ENCODE results near the gene UNC5A.

Gene UNC5A

GRCh38 chr5:176847148-176847547, 36.8 kb downstream of the UNC5A start:
- no peak for DNase-seq

DNA sequence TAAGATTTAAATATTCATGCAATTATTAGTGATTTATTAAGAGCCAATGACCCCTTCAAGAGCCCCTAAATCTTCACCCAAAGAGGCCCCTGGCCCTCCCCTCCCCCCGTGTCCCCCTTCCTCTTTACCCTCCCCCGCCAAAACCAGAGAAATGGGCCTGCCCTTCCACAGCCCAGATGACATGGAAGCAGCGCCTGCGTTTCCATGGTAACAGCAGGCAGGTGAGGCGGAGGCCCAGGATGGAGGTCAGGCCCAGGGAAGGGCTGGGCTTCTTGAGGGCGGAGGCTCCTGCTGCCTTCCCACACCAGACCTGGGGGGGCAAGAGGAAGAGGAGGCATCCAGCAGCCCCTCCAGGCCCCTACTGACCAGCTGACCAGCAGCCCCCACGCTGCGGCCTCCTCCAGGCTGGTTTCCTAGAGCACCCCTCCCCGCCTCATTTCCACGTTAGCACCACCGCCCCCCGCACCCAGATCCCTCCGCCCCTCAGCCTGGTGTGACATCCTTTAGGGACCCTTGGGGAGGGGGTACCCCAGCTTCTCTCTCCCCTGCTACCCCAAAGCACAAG, 37.4 kb downstream of the UNC5A start:
- DNase-seq: no peak

DNA sequence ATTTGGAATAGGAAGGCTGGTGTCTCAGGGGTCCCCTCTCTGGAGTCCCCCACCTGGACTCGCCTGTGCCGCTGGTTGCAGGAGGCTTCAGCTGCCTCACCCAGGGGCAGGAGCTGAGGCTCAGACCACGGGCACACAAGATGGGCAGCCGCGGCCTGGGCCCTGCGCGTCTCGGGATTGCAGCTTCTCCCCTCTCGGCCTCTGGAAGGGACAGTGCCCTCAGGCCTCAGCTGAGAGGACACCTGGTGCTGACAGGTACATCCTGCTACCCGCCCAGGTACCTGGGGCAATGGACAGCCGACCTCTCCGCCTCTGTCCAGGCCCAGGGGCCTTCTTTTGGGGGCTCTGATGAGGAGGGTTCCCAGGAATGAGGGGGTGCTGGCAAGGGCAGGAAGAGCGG, 38.3 kb downstream of the UNC5A start:
- no peak for DNase-seq

- DNase-seq: no peak
Observed at GRCh38 chr5:176849611-176850227, 39.4 kb downstream of the UNC5A start.

- no peak for DNase-seq
Observed at GRCh38 chr5:176850371-176851245, 40.2 kb downstream of the UNC5A start.

GRCh38 chr5:176851380-176851779, 41.0 kb downstream of the UNC5A start:
- no peak for DNase-seq

DNA sequence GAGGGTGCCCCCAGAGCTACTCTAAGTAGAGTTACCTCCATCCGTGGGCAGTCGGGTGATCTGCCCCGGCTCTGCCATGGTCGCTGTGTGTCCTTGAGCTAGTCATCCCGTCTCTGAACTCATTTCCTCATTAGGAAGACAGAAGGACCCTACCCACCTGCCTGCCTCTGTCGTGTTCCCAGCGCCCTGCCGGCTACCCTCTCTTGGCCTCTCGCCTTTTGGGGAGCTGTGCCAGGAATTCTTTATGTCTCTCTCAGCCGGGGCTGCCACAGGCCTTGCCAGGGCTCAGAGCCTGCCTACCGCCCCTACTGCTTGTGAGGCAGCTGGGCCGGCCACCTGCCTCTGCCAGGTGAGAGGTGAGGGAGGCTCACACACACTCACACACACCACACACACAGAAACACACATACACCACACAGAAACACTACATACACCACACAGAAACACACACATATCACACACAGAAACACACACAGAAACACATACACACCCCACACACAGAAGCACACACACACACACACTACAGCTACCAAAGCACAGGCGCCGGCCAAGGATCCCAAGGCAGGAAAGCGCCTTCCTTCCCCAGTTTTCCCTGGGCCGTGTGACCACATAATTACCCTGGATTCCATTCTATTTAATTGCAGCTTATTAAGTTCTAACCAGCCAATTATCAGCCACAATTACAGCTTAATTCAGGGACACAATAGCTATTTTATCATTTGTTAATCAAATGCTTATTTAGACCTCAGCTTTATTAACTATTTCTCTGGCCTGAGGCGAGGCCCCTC, 41.7 kb downstream of the UNC5A start:
- no peak for DNase-seq

- DNase-seq: no peak
Observed at GRCh38 chr5:176853151-176853778, 42.9 kb downstream of the UNC5A start.

DNA sequence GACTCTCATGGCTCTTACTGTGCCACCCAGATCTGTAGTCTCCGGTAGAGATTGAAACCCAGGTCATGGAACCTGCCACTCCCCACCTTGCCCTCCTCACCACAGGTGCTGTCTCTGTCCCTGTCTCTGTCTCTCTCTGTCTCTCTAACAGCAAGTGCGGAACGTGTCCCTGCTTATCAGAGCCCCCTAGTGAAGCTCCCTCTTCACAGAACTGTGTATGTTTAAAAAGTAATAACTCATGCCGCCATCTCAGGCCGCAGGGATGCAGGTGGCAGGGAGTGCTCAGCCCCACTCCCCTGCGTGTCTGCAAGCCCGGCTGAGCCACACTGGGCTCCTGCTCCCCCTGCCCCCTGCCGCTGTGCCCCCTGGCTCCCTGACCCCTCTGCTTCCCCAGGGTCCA, 43.8 kb downstream of the UNC5A start:
- no peak for DNase-seq

GRCh38 chr5:176855598-176855997, 45.2 kb downstream of the UNC5A start:
- DNase-seq: no peak

GRCh38 chr5:176856746-176857145, 46.4 kb downstream of the UNC5A start:
- DNase-seq: no peak

- no peak for DNase-seq
Observed at GRCh38 chr5:176857216-176857893, 47.0 kb downstream of the UNC5A start.

GRCh38 chr5:176857894-176858273, 47.5 kb downstream of the UNC5A start:
- no peak for DNase-seq

DNA sequence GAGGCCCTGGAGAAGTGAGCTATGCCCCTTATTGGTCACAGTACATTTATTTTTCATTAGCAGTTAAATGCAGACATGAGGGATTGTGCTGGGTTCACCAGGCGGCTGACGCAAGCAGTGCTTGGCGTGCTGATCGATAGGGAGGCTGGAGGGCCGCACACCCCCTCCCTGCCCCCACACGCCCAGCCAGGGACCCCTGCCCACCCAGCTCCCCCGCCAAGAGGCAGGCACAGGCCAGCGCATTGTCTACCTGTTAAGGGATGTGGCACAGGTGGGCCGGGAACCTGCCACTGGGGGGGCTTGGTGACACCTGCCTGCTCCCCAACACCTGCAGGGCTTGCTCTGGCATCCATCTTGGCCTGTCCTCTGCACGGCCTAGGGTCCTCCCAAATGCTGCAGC, 49.6 kb downstream of the UNC5A start:
- no peak for DNase-seq

- no peak for DNase-seq
Observed at GRCh38 chr5:176860381-176860780, 50.0 kb downstream of the UNC5A start.

DNA sequence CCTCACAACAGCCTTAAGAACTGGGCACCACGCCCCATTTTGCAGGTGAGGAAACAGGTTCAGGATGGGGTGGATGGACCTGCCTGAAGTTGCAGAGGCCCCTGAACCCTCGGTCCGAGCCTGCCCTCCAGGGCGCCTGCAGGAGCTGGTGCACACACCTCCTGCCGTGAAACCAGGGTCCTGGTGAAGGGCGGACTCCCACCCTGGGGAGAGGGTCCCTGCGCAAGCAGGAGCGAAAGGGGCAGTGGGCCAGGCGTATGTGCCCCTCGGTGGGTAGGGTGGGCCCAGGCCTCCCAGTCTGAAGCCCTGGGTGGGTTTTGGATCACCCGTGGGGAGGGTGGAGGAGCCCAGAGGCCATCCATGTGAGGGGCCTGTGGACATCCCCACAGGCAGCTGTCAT, 50.9 kb downstream of the UNC5A start:
- DNase-seq: no peak

GRCh38 chr5:176862330-176862995, 52.1 kb downstream of the UNC5A start:
- no peak for DNase-seq

GRCh38 chr5:176863041-176863764, 52.8 kb downstream of the UNC5A start:
- no peak for DNase-seq

DNA sequence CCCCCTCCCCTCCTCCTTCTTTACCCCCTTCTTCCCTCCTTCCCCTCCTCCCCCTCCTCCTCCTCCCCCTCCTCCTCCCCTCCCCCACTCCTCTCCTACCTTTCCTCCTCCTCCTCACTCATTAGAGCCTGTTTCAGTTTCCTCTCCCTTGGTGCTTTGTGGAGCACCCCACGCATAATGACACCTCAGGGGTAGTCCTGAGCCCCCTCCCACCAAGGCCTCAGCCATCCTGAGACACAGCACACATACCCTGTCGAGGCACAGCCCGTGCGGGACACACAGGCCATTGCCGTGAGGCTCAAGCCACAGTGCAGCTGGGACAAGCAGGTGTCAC, 53.4 kb downstream of the UNC5A start:
- DNase-seq: no peak

GRCh38 chr5:176864755-176865154, 54.4 kb downstream of the UNC5A start:
- DNase-seq: no peak

- DNase-seq: no peak
Observed at GRCh38 chr5:176865964-176866363, 55.6 kb downstream of the UNC5A start.
